ENCODE results near the gene LCORL.

Gene LCORL

DNA sequence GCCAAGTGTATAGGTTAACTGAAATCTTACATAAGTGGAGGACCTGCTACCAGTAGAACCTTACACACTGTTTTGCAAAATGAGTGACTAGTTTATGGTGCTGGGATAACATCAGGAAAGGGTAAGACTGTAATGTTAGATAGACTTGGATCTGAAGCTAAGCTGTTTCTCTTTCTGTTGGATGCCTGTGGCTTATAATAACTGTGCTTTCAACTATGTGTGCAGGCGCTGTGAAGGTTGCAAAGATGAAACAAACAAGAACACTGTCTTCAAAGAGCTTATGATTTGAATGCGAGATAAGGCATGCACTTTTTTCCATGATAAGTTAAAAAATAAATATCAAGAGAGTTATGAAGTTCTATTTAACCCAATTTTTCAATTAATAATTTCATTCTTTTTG is 34.5 kb upstream of the LCORL start:
- H3K36me3 ChIP-seq = no peaks in the 10 kb centered on the region
- H3K4me3 ChIP-seq (ENCODE audit: low read depth, low read length) = no peak overlapping the region
- no peak overlapping the region for H3K27ac ChIP-seq
- TF ChIP-seq, protein P1, sequence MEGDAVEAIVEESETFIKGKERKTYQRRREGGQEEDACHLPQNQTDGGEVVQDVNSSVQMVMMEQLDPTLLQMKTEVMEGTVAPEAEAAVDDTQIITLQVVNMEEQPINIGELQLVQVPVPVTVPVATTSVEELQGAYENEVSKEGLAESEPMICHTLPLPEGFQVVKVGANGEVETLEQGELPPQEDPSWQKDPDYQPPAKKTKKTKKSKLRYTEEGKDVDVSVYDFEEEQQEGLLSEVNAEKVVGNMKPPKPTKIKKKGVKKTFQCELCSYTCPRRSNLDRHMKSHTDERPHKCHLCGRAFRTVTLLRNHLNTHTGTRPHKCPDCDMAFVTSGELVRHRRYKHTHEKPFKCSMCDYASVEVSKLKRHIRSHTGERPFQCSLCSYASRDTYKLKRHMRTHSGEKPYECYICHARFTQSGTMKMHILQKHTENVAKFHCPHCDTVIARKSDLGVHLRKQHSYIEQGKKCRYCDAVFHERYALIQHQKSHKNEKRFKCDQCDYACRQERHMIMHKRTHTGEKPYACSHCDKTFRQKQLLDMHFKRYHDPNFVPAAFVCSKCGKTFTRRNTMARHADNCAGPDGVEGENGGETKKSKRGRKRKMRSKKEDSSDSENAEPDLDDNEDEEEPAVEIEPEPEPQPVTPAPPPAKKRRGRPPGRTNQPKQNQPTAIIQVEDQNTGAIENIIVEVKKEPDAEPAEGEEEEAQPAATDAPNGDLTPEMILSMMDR (IDR thresholded peaks at IDR 0.05; ENCODE audit: low read depth, low read length) = no peak
- H3K27me3 ChIP-seq (ENCODE audit: insufficient read depth, low read depth, severe bottlenecking) = no peaks in the 10 kb centered on the region
- H3K9me3 ChIP-seq (ENCODE audit: severe bottlenecking) = no peaks in the 10 kb centered on the region
- DNase-seq = no peak

DNA sequence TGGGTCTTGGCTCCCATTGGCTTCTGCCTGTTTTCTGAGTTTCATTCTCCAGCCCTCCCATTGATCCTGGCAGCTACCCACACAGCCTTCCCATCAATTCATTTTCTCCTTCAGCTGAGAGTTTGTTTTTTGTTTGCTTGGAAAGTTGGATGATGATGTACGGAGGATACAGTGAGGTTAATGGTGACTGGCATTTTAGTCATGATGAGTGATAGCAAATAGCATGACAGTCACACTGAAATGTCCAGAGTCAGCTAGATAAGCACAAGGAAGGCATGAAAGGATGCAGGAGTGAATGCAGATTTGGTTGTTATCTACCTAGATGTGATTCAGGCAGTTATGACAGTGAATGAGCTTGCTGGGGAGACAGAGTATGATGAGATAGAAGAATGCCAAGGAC is 30.6 kb upstream of the LCORL start:
- no peak overlapping the region for H3K4me3 ChIP-seq (ENCODE audit: low read depth, low read length)
- no peaks in the 10 kb centered on the region for H3K36me3 ChIP-seq
- H3K9me3 ChIP-seq (ENCODE audit: severe bottlenecking) = no peaks in the 10 kb centered on the region
- H3K27ac ChIP-seq = no peak overlapping the region
- H3K27me3 ChIP-seq (ENCODE audit: insufficient read depth, low read depth, severe bottlenecking) = no peaks in the 10 kb centered on the region
- TF ChIP-seq, protein P1 (IDR thresholded peaks at IDR 0.05; ENCODE audit: low read depth, low read length) = no peak
- no peak for DNase-seq

DNA sequence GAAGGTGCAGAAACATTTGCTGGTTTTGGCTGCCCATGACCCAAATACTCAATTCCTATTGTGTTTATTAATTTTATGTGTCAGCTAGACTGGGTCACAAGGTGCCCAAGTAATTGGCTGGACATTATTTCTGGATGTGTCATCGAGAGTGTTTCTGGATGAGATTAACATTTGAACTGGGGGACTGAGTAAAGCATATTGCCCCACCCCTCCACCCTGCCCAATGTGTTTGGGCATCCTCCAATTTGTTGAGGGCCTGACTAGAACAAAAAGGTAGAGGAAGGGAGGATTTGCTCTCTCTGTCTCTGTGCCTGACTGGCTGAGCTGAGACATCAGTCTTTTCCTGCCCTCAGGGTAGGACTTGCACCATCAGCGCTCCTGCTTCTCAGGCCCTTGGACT is 29.7 kb upstream of the LCORL start:
- H3K27me3 ChIP-seq (ENCODE audit: insufficient read depth, low read depth, severe bottlenecking) = no peaks in the 10 kb centered on the region
- no peak overlapping the region for H3K4me3 ChIP-seq (ENCODE audit: low read depth, low read length)
- TF ChIP-seq, protein P1 (IDR thresholded peaks at IDR 0.05; ENCODE audit: low read depth, low read length) = no peak
- no peak overlapping the region for H3K27ac ChIP-seq
- DNase-seq = no peak
- no peaks in the 10 kb centered on the region for H3K9me3 ChIP-seq (ENCODE audit: severe bottlenecking)
- no peaks in the 10 kb centered on the region for H3K36me3 ChIP-seq

DNA sequence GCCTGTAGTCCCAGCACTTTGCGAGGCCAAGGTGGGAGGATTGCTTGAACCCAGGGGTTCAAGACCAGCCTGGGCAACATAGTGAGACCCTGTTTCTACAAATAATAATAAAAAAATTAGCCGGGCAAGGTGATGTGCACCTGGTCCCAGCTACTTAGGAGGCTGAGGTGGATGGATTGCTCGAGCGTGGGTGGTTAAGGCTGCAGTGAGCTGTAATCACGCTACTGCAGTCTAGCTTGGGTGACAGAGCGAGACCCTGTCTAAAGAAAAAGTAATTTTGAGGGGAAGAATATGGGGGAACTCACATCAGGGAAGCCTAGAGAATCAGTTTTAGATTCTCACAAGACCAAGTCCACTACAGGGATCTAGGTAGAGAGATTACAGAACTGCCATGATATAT is 28.9 kb upstream of the LCORL start:
- Histone ChIP-seq H3K4me3 (ENCODE audit: low read depth, low read length) (no peak overlapping the region), H3K9me3 (ENCODE audit: severe bottlenecking) (no peaks in the 10 kb centered on the region), H3K36me3 (no peaks in the 10 kb centered on the region), H3K27me3 (ENCODE audit: insufficient read depth, low read depth, severe bottlenecking) (no peaks in the 10 kb centered on the region), H3K27ac (no peak overlapping the region)
- TF ChIP-seq, protein P1 (IDR thresholded peaks at IDR 0.05; ENCODE audit: low read depth, low read length) = no peak
- no peak for DNase-seq

DNA sequence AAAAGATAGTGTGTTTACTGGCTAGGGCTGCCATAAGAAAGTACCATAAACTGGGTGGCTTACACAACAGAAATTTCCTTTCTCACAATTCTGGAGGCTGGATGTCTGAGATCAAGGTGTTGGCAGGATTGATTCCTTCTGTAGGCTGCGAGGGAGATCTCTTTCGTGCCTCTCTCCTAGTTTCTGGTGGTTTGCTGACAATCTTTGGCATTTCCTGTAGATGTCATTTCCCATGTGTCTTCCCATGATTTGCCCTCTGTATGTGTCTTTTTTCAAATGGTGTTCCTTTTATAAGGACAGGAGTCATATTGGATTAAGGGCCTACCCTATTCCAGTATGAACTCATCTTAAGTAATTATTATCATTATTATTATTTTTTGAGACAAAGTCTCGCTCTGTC is 27.9 kb upstream of the LCORL start:
- DNase-seq = no peak

DNA sequence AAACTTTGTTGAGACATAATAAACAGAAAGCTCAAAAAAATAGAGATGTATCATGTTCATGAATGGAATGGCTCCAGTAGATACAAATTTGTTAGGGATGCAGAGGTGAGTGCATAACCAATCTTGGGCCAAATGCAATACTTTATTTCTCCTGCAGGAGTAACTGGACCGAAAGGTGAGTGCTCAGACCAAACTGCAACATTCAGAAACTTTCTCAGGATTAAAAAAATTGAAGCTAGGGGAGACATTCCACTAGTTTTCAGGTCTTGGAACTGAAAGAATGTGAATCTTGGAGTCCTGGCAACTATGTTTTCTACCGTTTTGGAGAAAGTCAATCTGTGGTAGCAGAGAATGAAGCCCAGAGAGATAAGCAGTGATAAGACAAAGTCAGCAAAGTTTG is 21.2 kb upstream of the LCORL start:
- TF ChIP-seq, protein P1 (IDR thresholded peaks at IDR 0.05; ENCODE audit: low read depth, low read length) = no peak
- no peaks in the 10 kb centered on the region for H3K27me3 ChIP-seq (ENCODE audit: insufficient read depth, low read depth, severe bottlenecking)
- no peaks in the 10 kb centered on the region for H3K36me3 ChIP-seq

More for the DNA sequence above, 27.9 kb upstream of the LCORL start:
- H3K4me3 ChIP-seq (ENCODE audit: low read depth, low read length) = no peak overlapping the region
- TF ChIP-seq, protein P1 (IDR thresholded peaks at IDR 0.05; ENCODE audit: low read depth, low read length) = no peak
- H3K9me3 ChIP-seq (ENCODE audit: severe bottlenecking) = no peaks in the 10 kb centered on the region
- H3K27ac ChIP-seq = no peak overlapping the region
- H3K36me3 ChIP-seq = no peaks in the 10 kb centered on the region
- H3K27me3 ChIP-seq (ENCODE audit: insufficient read depth, low read depth, severe bottlenecking) = no peaks in the 10 kb centered on the region

More for the DNA sequence above, 21.2 kb upstream of the LCORL start:
- DNase-seq = no peak
- Histone ChIP-seq H3K9me3 (ENCODE audit: severe bottlenecking) (no peaks in the 10 kb centered on the region), H3K27ac (no peak overlapping the region), H3K4me3 (ENCODE audit: low read depth, low read length) (no peak overlapping the region)
